Hepatocyte (in vitro differentiated cells): Measurements from ENCODE around the gene SLC35E2B. TPM values are rescaled to one million over a fixed set of nuclear protein-coding genes. Genes with fewer than 3 reads are reported as not detected.

Experiments used
- DNase-seq: peaks from one replicate; pipeline ENCODE4 v3.0.0-alpha.2; 2016; ENCODE audit warnings: low spot score
- H2AFZ ChIP-seq: fragments of 200-600 bp; sonication (generic); 2 replicates; pipeline ENCODE4 v1.6.0; 2016; ENCODE audit warnings: antibody characterized with exemption, mild to moderate bottlenecking
- H3K27ac ChIP-seq: fragments of 200-600 bp; sonication (generic); 2 replicates; pipeline ENCODE4 v1.5.1; 2016; ENCODE audit warnings: mild to moderate bottlenecking
- H3K27me3 ChIP-seq: fragments of 200-600 bp; sonication (generic); 2 replicates; pipeline ENCODE4 v1.6.1; 2016
- H3K36me3 ChIP-seq: fragments of 200-600 bp; sonication (generic); replicated peaks from 2 replicates; pipeline ENCODE4 v1.5.1; 2016; ENCODE audit warnings: low read depth; ENCODE audit not compliant: insufficient read depth
- H3K4me1 ChIP-seq: fragments of 200-600 bp; sonication (generic); 2 replicates; pipeline ENCODE4 v1.5.1; 2016; ENCODE audit warnings: mild to moderate bottlenecking, moderate library complexity; ENCODE audit not compliant: insufficient read depth
- H3K4me2 ChIP-seq: fragments of 200-600 bp; sonication (generic); 2 replicates; pipeline ENCODE4 v1.6.0; 2016
- H3K4me3 ChIP-seq: fragments of 200-600 bp; sonication (generic); 2 replicates; pipeline ENCODE4 v1.5.1; 2016; ENCODE audit warnings: mild to moderate bottlenecking
- H3K79me2 ChIP-seq: fragments of 200-600 bp; sonication (generic); 2 replicates; pipeline ENCODE4 v1.6.0; 2017; ENCODE audit warnings: mild to moderate bottlenecking
- H3K9me2 ChIP-seq: fragments of 200-600 bp; sonication (generic); replicated peaks from 2 replicates; pipeline ENCODE4 v1.6.0; 2017; ENCODE audit warnings: mild to moderate bottlenecking; ENCODE audit not compliant: insufficient read depth
- H3K9me3 ChIP-seq: fragments of 200-600 bp; sonication (generic); 2 replicates; pipeline ENCODE4 v1.5.1; 2016; ENCODE audit warnings: low read depth, mild to moderate bottlenecking
- H4K20me1 ChIP-seq: fragments of 200-600 bp; sonication (generic); 2 replicates; pipeline ENCODE4 v1.6.0; 2016; ENCODE audit warnings: mild to moderate bottlenecking; ENCODE audit not compliant: insufficient read depth, poor library complexity, severe bottlenecking
- EZH2 ChIP-seq: fragments of 200-600 bp; sonication (generic); IDR thresholded peaks from 2 replicates; pipeline ENCODE4 v1.6.1; 2016; ENCODE audit warnings: antibody characterized with exemption, mild to moderate bottlenecking, borderline replicate concordance
- EZH2phosphoT487 ChIP-seq: fragments of 200-600 bp; sonication (generic); IDR thresholded peaks from one replicate; pipeline ENCODE4 v1.6.1; 2018; ENCODE audit warnings: antibody characterized with exemption, mild to moderate bottlenecking, low read depth, moderate library complexity; ENCODE audit not compliant: unreplicated experiment, severe bottlenecking
- WGBS: methylation state at CpG from one replicate; pipeline ENCODE4 v1.1.6; 2016; ENCODE audit warnings: low lambda C conversion rate; ENCODE audit errors: missing lambda C conversion rate; 5-methylcytosine and 5-hydroxymethylcytosine counted together
- polyA plus RNA-seq: library from polyadenylated mRNA; unstranded; fragments of >200 nt; fragmentation: Nextera tagmentation; extraction: Ambion mirVana; gene quantifications from 2 replicates; pipeline ENCODE4 v1.2.1, GENCODE V29; 2016
- total RNA-seq: library from RNA; depleted of rRNA; stranded (reverse); fragments of >200 nt; gene quantifications from 2 replicates; pipeline ENCODE4 v1.2.3, GENCODE V29; 2014
- TF ChIP-seq, protein P1 (sequence below): fragments of 200-600 bp; sonication (generic); IDR thresholded peaks from 2 replicates; pipeline ENCODE4 v1.5.1; 2016; ENCODE audit warnings: antibody characterized with exemption, mild to moderate bottlenecking; ENCODE audit not compliant: poor library complexity

SLC35E2B gene
- total and polyA plus RNA-seq, 2 experiments from 2014 or later = 29.2 to 46.7 TPM

DNA sequence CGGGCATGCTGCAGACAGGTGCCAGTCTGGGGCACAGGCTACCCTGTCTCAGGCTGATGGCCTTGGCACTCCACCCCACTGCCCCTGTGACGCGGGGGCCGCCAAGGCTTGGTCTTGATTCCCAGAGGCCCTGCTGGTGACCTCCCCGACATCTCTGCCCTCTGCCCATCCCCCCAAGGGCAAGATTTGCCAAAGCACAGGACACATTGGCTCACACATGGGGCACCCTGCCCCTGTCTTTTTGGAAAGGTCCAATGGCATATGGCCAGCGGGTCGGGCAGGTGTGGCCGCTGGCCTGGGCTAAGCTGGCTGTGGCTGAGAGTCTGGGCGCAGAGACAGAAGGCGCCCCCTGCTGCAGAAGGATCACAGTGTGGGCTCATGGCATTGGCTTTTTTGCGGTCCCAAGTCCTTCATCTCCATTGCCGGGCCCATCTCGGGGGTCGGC is 72.7 kb downstream of the SLC35E2B start:
- H3K4me1 ChIP-seq = peaks cover 9% of the 10 kb centered on the region
- peaks cover 37% of the 10 kb centered on the region for H3K79me2 ChIP-seq
- no peaks in the 10 kb centered on the region for H3K9me3 ChIP-seq
- 81% methylated on average over 14 of the region's 14 CpGs for WGBS
- TF ChIP-seq, protein P1, sequence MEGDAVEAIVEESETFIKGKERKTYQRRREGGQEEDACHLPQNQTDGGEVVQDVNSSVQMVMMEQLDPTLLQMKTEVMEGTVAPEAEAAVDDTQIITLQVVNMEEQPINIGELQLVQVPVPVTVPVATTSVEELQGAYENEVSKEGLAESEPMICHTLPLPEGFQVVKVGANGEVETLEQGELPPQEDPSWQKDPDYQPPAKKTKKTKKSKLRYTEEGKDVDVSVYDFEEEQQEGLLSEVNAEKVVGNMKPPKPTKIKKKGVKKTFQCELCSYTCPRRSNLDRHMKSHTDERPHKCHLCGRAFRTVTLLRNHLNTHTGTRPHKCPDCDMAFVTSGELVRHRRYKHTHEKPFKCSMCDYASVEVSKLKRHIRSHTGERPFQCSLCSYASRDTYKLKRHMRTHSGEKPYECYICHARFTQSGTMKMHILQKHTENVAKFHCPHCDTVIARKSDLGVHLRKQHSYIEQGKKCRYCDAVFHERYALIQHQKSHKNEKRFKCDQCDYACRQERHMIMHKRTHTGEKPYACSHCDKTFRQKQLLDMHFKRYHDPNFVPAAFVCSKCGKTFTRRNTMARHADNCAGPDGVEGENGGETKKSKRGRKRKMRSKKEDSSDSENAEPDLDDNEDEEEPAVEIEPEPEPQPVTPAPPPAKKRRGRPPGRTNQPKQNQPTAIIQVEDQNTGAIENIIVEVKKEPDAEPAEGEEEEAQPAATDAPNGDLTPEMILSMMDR = no peak
- TF ChIP-seq EZH2phosphoT487 (no peak), EZH2 (no peak)
- DNase-seq = no peak
- peaks cover 8% of the 10 kb centered on the region for H4K20me1 ChIP-seq
- H3K4me3 ChIP-seq = no peak overlapping the region
- no peak overlapping the region for H2AFZ ChIP-seq
- H3K27me3 ChIP-seq = no peaks in the 10 kb centered on the region
- no peaks in the 10 kb centered on the region for H3K36me3 ChIP-seq
- H3K27ac ChIP-seq = no peak overlapping the region
- H3K4me2 ChIP-seq = no peak overlapping the region
- H3K9me2 ChIP-seq = no peaks in the 10 kb centered on the region

DNA sequence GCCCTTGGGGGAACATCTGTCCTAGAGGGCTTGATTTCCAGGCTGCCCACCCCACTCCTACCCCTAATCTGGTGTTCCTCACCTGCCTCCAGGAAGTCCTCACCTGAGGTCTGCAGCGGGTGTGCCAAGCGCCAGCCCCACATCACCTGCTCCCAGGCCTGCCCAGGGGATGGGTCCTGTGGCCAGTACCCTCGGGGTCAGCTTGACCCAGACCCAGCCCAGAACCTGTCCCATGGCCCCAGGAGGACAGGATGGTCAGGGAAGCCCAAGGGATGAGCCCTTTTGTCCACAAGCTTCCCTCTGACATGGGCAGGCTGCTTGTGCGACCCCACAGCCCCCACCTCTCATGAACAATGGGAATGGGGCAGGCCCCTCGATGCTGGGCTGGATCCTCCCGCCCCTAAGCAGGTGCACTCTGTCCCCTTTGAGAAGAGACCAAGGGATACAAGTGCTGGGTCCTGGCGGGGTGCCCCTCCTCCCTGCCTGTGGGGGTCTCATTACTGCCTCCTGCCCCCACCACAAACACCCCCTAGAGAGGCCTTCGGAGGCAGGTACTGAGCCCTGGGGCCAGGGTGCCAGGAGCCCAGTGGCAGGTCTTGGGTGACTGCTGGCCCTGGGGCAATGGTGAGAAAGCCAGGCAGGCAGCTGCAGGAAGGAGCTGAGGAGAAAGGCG is 74.1 kb downstream of the SLC35E2B start:
- H3K27ac ChIP-seq = no peak overlapping the region
- no peak overlapping the region for H2AFZ ChIP-seq
- TF ChIP-seq, protein P1 = no peak
- no peak for TF ChIP-seq EZH2phosphoT487
- TF ChIP-seq EZH2 = no peak
- H3K9me3 ChIP-seq = no peaks in the 10 kb centered on the region
- no peaks in the 10 kb centered on the region for H3K36me3 ChIP-seq
- H3K4me2 ChIP-seq = no peak overlapping the region
- no peak overlapping the region for H3K4me3 ChIP-seq
- no peaks in the 10 kb centered on the region for H3K9me2 ChIP-seq
- peaks cover 14% of the 10 kb centered on the region for H4K20me1 ChIP-seq
- no peaks in the 10 kb centered on the region for H3K27me3 ChIP-seq
- peaks cover 44% of the 10 kb centered on the region for H3K79me2 ChIP-seq
- WGBS = 97% methylated on average over 9 of the region's 9 CpGs
- DNase-seq = no peak
- peaks cover 15% of the 10 kb centered on the region for H3K4me1 ChIP-seq

DNA sequence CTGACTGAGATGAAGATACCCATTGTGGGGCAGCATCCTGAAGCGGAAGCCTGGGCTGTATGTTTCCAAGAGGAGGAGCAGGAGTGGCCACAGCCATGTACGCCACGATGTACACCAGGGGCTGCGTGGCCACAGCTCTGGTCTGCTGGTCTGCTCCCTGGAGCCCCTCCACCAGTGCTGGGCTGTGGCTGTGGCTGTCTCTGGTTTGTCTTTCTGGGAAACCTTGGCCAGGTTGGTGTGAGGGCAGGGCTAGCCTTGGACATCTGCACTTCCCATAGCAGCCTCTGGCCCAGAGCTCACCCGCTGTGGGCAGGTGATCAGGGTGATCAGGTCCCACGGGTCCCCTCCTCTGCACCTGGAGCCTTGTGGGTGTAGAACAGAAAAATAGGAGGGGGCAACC is 74.7 kb downstream of the SLC35E2B start:
- WGBS = 98% methylated on average over 6 of the region's 6 CpGs
- no peaks in the 10 kb centered on the region for H3K9me3 ChIP-seq
- no peak overlapping the region for H3K4me3 ChIP-seq
- no peak overlapping the region for H3K27ac ChIP-seq
- no peak for DNase-seq
- H3K36me3 ChIP-seq = no peaks in the 10 kb centered on the region
- H2AFZ ChIP-seq = no peak overlapping the region
- TF ChIP-seq, protein P1 = no peak
- no peak for TF ChIP-seq EZH2phosphoT487
- TF ChIP-seq EZH2 = no peak
- peaks cover 14% of the 10 kb centered on the region for H4K20me1 ChIP-seq
- no peaks in the 10 kb centered on the region for H3K27me3 ChIP-seq
- no peak overlapping the region for H3K4me2 ChIP-seq
- peaks cover 50% of the 10 kb centered on the region for H3K79me2 ChIP-seq
- peaks cover 19% of the 10 kb centered on the region for H3K4me1 ChIP-seq
- H3K9me2 ChIP-seq = no peaks in the 10 kb centered on the region
